Transverse colon (tissue), 4 donors: Measurements from ENCODE around the gene CLDN9. TPM values are rescaled to one million over a fixed set of nuclear protein-coding genes. Genes with fewer than 3 reads are reported as not detected.

Experiments used
- DNase-seq: peaks from one replicate; pipeline ENCODE4 v3.0.0-alpha.2; 2019
- H3K27ac ChIP-seq, 4 donors: fragments of 200-600 bp; sonication (generic); 2 replicates each; pipeline ENCODE4 v1.5.1; 2016 to 2018; ENCODE audit warnings: inconsistent platforms in 4 of 4
- H3K27me3 ChIP-seq: fragments of 200-600 bp; sonication (generic); 2 replicates; pipeline ENCODE4 v1.5.1; 2017; ENCODE audit warnings: inconsistent platforms
- H3K36me3 ChIP-seq, 4 donors: fragments of 200-600 bp; sonication (generic); 2 replicates each; pipeline ENCODE4 v1.5.1; 2017 to 2019; ENCODE audit warnings: inconsistent platforms in 4 of 4
- H3K4me1 ChIP-seq, 4 donors: fragments of 200-600 bp; sonication (generic); 2 replicates each; pipeline ENCODE4 v1.5.1; 2017 to 2020; ENCODE audit warnings: inconsistent platforms in 4 of 4
- H3K4me3 ChIP-seq, 4 donors: fragments of 200-600 bp; sonication (generic); 1 replicate in 1 of 4; 2 replicates in 3 of 4; pipeline versions ENCODE4 v1.5.1 to v1.6.1; 2017 to 2019; ENCODE audit warnings: inconsistent platforms in 4 of 4
- H3K9me3 ChIP-seq, 2 donors: fragments of 200-600 bp; sonication (generic); 2 replicates each; pipeline ENCODE4 v1.5.1; 2017 to 2019; ENCODE audit warnings: inconsistent platforms in 2 of 2
- EP300 ChIP-seq: sonication (generic); formaldehyde crosslinking; IDR thresholded peaks from one replicate; pipeline ENCODE4 v1.6.1; 2017; ENCODE audit warnings: antibody characterized with exemption, low read depth
- POLR2A ChIP-seq: fragments of 450-650 bp; IDR thresholded peaks from one replicate; pipeline ENCODE4 v1.6.1; 2016; ENCODE audit warnings: antibody characterized with exemption, mild to moderate bottlenecking, moderate library complexity
- POLR2AphosphoS5 ChIP-seq, 3 donors: sonication (generic); formaldehyde crosslinking; IDR thresholded peaks; one replicate each; pipeline ENCODE4 v1.6.1; 2016; ENCODE audit warnings: antibody characterized with exemption in 3 of 3
- WGBS, 2 donors: methylation state at CpG; one replicate each; pipeline ENCODE4 v1.1.5; 2018; ENCODE audit warnings: low coverage in 1 of 2; 5-methylcytosine and 5-hydroxymethylcytosine counted together
- in situ Hi-C, 4 donors: fragments of 200-750 bp; cut with MboI; loops; one replicate each; pipeline versions ENCODE4 v1.15.0 to v1.15.1; 2017; ENCODE audit warnings: low sequenced_read_pairs in 3 of 4, low pct_ligation_motif_present in 1 of 4, low pct_unique_long_range_greater_than_20kb in 1 of 4
- intact Hi-C: fragments of 100-400 bp; cut with DNase I; formaldehyde crosslinking; loops from one replicate; pipeline ENCODE4 v1.15.1; 2023; ENCODE audit warnings: low total_unique reads
- total RNA-seq, 4 donors: library from RNA; depleted of rRNA; stranded (reverse); fragments of >200 nt; gene quantifications; one replicate each; pipeline ENCODE4 v1.1.0, GENCODE V29; 2016
- TF ChIP-seq, protein P1 (sequence below), 5 experiments: fragments of 200-600 bp in 3 of 5; fragments of 450-650 bp in 2 of 5; sonication (generic) in 3 of 5; IDR thresholded peaks; 1 replicate in 2 of 5; 2 replicates in 3 of 5; pipeline ENCODE4 v1.5.1; 2016 to 2017; ENCODE audit warnings: antibody characterized with exemption in 5 of 5, inconsistent platforms in 3 of 5, mild to moderate bottlenecking in 2 of 5, moderate library complexity in 1 of 5

Gene CLDN9
- total RNA-seq, 4 donors from 2014 or later, result 0.55 to 1.1 TPM; not detected in 2

DNA sequence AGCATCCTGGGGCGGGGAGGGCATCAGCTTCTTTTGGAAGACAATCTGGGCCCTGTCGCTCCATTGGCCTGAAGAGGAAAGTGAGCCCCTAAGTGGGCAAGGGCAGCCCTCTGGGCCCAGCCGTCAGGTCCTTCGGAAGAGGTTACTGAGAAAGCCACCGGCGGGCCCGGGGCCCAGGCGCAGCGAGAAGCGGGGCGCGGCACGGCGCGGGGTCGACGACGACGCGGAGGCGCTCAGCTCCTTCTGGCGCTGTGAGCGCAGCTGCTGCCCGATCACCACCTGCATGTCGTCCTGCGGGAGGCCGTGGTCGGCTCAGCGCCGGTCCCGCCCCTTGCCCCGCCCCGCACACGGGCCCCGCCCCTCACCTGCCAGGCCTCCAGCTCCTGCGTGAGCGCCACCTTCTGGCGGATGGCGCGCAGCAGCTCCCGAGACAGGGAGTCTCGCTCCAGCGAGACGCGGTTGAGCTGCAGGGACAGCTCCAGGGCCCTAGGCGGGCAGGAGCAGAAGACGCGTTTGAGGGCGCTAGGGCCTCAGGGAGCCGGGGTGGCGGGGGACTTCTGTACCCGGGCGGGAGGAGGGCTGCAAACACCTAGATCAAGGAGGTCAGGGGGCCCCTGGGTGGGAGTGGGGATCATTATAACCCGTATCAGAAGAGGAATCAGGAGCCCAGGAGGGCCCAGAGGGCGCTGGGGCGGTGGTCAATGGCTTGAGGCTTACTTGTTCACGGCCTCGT lies 15.4 kb downstream of the CLDN9 start:
- in situ Hi-C loops (loop anchor here in 1 of 4 donors (25.0 kb wide), 1 partner anchor 109 kb away; the partner anchor contains the start of gene ZNF213), intact Hi-C loops (no loop called here)
- 10% methylated on average over 45 of the region's 58 CpGs; no CpG with 5 or more reads in 1 of the 2 donors for WGBS, 2 donors
- peak; percentile 34 for TF ChIP-seq POLR2A
- TF ChIP-seq POLR2AphosphoS5 (IDR thresholded peaks at IDR 0.05), result peak; percentile 26 to 49 (median 37)
- TF ChIP-seq, protein P1, sequence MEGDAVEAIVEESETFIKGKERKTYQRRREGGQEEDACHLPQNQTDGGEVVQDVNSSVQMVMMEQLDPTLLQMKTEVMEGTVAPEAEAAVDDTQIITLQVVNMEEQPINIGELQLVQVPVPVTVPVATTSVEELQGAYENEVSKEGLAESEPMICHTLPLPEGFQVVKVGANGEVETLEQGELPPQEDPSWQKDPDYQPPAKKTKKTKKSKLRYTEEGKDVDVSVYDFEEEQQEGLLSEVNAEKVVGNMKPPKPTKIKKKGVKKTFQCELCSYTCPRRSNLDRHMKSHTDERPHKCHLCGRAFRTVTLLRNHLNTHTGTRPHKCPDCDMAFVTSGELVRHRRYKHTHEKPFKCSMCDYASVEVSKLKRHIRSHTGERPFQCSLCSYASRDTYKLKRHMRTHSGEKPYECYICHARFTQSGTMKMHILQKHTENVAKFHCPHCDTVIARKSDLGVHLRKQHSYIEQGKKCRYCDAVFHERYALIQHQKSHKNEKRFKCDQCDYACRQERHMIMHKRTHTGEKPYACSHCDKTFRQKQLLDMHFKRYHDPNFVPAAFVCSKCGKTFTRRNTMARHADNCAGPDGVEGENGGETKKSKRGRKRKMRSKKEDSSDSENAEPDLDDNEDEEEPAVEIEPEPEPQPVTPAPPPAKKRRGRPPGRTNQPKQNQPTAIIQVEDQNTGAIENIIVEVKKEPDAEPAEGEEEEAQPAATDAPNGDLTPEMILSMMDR (IDR thresholded peaks at IDR 0.05), result peak; percentile 62 to 93 (median 82)
- no peak for TF ChIP-seq EP300
- H3K4me3 ChIP-seq, result peak overlapping the region in 1 of 4 donors; percentile 20
- H3K27ac ChIP-seq, result peak overlapping the region; percentile 31 to 43 (median 36)
- H3K27me3 ChIP-seq, result peaks cover 40% of the 10 kb centered on the region
- peaks cover 2 to 58% (median 29%) of the 10 kb centered on the region in 4 donors for H3K4me1 ChIP-seq
- H3K36me3 ChIP-seq, result no peaks in the 10 kb centered on the region
- no peaks in the 10 kb centered on the region for H3K9me3 ChIP-seq
- peak; percentile 93 for DNase-seq

DNA sequence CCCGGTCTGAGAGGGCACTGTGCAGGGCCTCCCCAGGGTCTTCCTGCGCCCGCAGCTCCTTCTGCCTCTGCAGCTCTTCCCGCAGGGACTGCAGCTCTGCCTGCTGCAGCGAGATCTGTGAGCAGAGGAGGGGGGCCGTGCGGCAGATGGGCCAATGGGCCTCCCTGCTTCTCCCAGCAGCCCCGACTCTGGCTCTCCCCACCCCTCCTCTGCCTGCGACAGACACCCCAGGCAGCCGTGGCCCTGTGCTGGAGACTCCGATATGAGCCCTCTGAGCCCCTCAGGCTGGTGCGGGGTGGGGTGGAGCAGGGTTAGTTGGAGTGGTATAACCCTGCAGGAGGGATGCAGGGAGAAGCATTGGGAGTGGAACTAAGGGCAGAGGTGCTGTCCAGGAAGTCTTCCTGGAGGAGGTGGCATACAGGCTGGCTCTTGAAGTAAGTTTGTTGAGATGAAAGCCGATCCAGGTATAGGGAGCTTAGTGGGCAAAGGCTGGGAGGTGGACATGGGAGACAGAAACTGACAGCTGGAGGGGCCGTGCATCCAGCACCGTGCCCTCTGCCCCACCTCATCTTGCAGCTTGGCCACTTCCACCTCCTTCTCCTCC lies 16.1 kb downstream of the CLDN9 start:
- H3K27ac ChIP-seq, result no peak overlapping the region
- whole genome bisulfite sequencing, 2 donors, result 49% methylated on average over 15 of the region's 15 CpGs; no CpG with 5 or more reads in 1 of the 2 donors
- H3K9me3 ChIP-seq, result no peaks in the 10 kb centered on the region
- in situ Hi-C loops, result loop anchor here in 1 of 4 donors (25.0 kb wide), 1 partner anchor 108 kb away; the partner anchor contains the start of gene ZNF213
- H3K27me3 ChIP-seq, result peaks cover 43% of the 10 kb centered on the region
- peaks cover 0 to 53% (median 23%) of the 10 kb centered on the region in 4 donors for H3K4me1 ChIP-seq
- no peak for DNase-seq
- no peaks in the 10 kb centered on the region for H3K36me3 ChIP-seq
- TF ChIP-seq POLR2A (no peak), POLR2AphosphoS5 (IDR thresholded peaks at IDR 0.05) (no peak), EP300 (no peak)
- TF ChIP-seq, protein P1 (IDR thresholded peaks at IDR 0.05), result no peak
- H3K4me3 ChIP-seq, result no peak overlapping the region
- intact Hi-C loops, result no loop called here

- H3K4me3 ChIP-seq, result peak overlapping the region in 1 of 4 donors; percentile 22
- no peaks in the 10 kb centered on the region for H3K36me3 ChIP-seq
- no peaks in the 10 kb centered on the region for H3K9me3 ChIP-seq
- TF ChIP-seq, protein P1 (IDR thresholded peaks at IDR 0.05), result no peak
- no peak for TF ChIP-seq POLR2AphosphoS5 (IDR thresholded peaks at IDR 0.05)
- TF ChIP-seq POLR2A, result no peak
- TF ChIP-seq EP300, result no peak
- no peak for DNase-seq
- H3K27ac ChIP-seq, result no peak overlapping the region
- in situ Hi-C loops (loop anchor here in 1 of 4 donors (25.0 kb wide), 1 partner anchor 108 kb away; the partner anchor contains the start of gene ZNF213), intact Hi-C loops (no loop called here)
- H3K4me1 ChIP-seq, result peaks cover 0 to 48% (median 21%) of the 10 kb centered on the region in 4 donors
- WGBS, 2 donors, result 61 to 91% methylated on average over 6 to 44 of the region's 59 CpGs
- H3K27me3 ChIP-seq, result peaks cover 50% of the 10 kb centered on the region
Measured at GRCh38 chr16:3029491-3030221, 16.9 kb downstream of the CLDN9 start.
